Thyroid gland (tissue), 4 donors: ENCODE data around the gene SCGB1A1. TPM values are rescaled to one million over a fixed set of nuclear protein-coding genes. Genes with fewer than 3 reads are reported as not detected.

ENCODE experiments used
- DNase-seq, 2 donors: peaks; one replicate each; pipeline ENCODE4 v3.0.0-alpha.2; 2019
- H3K27ac ChIP-seq, 3 donors: fragments of 200-600 bp; sonication (generic); 1 replicate in 2 of 3; 2 replicates in 1 of 3; pipeline ENCODE4 v1.5.1; 2016 to 2019; ENCODE audit warnings: mild to moderate bottlenecking in 1 of 3, moderate library complexity in 1 of 3
- H3K27me3 ChIP-seq: fragments of 200-600 bp; sonication (generic); one replicate; pipeline ENCODE4 v1.5.1; 2019
- H3K36me3 ChIP-seq, 2 donors: fragments of 200-600 bp; sonication (generic); one replicate each; pipeline ENCODE4 v1.5.1; 2016 to 2019
- H3K4me1 ChIP-seq, 2 donors: fragments of 200-600 bp; sonication (generic); one replicate each; pipeline ENCODE4 v1.5.1; 2017 to 2019
- H3K4me3 ChIP-seq, 3 donors: fragments of 200-600 bp; sonication (generic); replicated peaks in 1 of 3; 1 replicate in 2 of 3; 2 replicates in 1 of 3; pipeline ENCODE4 v1.5.1; 2016; ENCODE audit warnings: mild to moderate bottlenecking in 1 of 3
- H3K9me3 ChIP-seq: fragments of 200-600 bp; sonication (generic); one replicate; pipeline ENCODE4 v1.5.1; 2017
- CTCF ChIP-seq, 6 experiments: fragments of 200-600 bp in 3 of 6; fragments of 450-650 bp in 3 of 6; sonication (generic) in 3 of 6; IDR thresholded peaks; one replicate each; pipeline ENCODE4 v1.5.1; 2016 to 2019; ENCODE audit warnings: antibody characterized with exemption in 6 of 6, mild to moderate bottlenecking in 2 of 6, inconsistent platforms in 1 of 6, moderate library complexity in 1 of 6
- POLR2A ChIP-seq, 2 donors: fragments of 450-650 bp; IDR thresholded peaks; one replicate each; pipeline ENCODE4 v1.6.1; 2017; ENCODE audit warnings: antibody characterized with exemption in 2 of 2, mild to moderate bottlenecking in 2 of 2, moderate library complexity in 1 of 2
- WGBS, 2 donors: methylation state at CpG; one replicate each; pipeline ENCODE4 v1.1.5; 2017; 5-methylcytosine and 5-hydroxymethylcytosine counted together
- intact Hi-C: fragments of 100-400 bp; cut with DNase I; formaldehyde crosslinking; loops from one replicate; pipeline ENCODE4 v1.15.1; 2023
- total RNA-seq, 4 donors: library from RNA; depleted of rRNA; stranded (reverse); fragments of >200 nt; gene quantifications; one replicate each; pipeline ENCODE4 v1.2.3, GENCODE V29; 2016

The SCGB1A1 gene
- total RNA-seq, 4 donors from 2014 or later = not detected

GRCh38 chr11:62419943-62420342 is 1.1 kb downstream of the SCGB1A1 start:
- no peak for DNase-seq
- Histone ChIP-seq H3K27ac (no peak overlapping the region), H3K27me3 (no peaks in the 10 kb centered on the region), H3K9me3 (no peaks in the 10 kb centered on the region), H3K4me3 (no peak overlapping the region), H3K36me3 (no peaks in the 10 kb centered on the region), H3K4me1 (peaks cover 3 to 9% of the 10 kb centered on the region in 2 donors)
- 67 to 81% methylated on average over 1 of the region's 1 CpG for WGBS, 2 donors
- intact Hi-C loops = loop anchor here (5.0 kb wide), 2 partner anchors 122 to 142 kb away; no protein-coding TSS in a partner anchor
- TF ChIP-seq POLR2A (IDR thresholded peaks at IDR 0.05) = no peak
- TF ChIP-seq CTCF (IDR thresholded peaks at IDR 0.05) = no peak

DNA sequence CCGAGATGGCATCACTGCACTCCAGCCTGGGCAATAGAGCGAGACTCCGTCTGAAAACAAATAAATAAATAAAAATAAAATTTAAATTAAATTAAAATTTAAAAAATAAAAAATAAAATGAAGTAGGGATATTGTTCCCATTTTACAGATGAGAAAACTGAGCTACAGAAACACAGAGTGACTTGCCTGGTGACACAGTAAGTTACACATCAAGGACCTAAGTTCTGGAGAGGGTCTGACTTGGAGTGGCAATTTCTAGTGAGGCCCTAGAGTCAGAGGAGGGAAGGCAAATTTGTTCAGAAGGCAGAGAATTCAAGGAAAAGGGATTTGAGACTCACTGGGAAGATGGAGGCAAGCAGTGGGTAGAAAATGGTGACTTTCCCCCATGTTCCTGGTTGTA is 2.0 kb downstream of the SCGB1A1 start:
- Histone ChIP-seq H3K27ac (no peak overlapping the region), H3K36me3 (no peaks in the 10 kb centered on the region), H3K4me3 (no peak overlapping the region), H3K4me1 (peaks cover 3 to 9% of the 10 kb centered on the region in 2 donors), H3K9me3 (no peaks in the 10 kb centered on the region), H3K27me3 (no peaks in the 10 kb centered on the region)
- WGBS, 2 donors = 92 to 95% methylated on average over 3 of the region's 3 CpGs
- intact Hi-C loops = loop anchor here (5.0 kb wide), 2 partner anchors 121 to 141 kb away; no protein-coding TSS in a partner anchor
- no peak for DNase-seq
- no peak for TF ChIP-seq POLR2A (IDR thresholded peaks at IDR 0.05)
- no peak for TF ChIP-seq CTCF (IDR thresholded peaks at IDR 0.05)

DNA sequence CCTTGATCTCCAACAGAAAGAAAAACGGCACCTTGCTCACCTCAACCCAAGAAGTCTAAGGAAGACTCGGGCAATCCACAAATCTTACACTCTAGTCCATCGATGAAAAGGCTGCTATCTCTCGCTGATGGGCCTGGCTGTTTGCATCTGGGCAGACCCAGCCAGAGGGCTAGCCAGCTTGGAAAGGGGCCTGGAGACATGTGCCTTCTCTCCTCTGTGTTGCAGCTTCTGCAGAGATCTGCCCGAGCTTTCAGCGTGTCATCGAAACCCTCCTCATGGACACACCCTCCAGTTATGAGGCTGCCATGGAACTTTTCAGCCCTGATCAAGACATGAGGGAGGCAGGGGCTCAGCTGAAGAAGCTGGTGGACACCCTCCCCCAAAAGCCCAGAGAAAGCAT is 3.2 kb downstream of the SCGB1A1 start:
- no peak overlapping the region for H3K4me3 ChIP-seq
- H3K9me3 ChIP-seq = no peaks in the 10 kb centered on the region
- no peak for DNase-seq
- H3K27ac ChIP-seq = no peak overlapping the region
- TF ChIP-seq CTCF (IDR thresholded peaks at IDR 0.05) (no peak), POLR2A (IDR thresholded peaks at IDR 0.05) (no peak)
- intact Hi-C loops = loop anchor here (5.0 kb wide), 2 partner anchors 120 to 140 kb away; no protein-coding TSS in a partner anchor
- H3K4me1 ChIP-seq = peaks cover 3 to 9% of the 10 kb centered on the region in 2 donors
- no peaks in the 10 kb centered on the region for H3K27me3 ChIP-seq
- no peaks in the 10 kb centered on the region for H3K36me3 ChIP-seq
- 88 to 90% methylated on average over 6 to 7 of the region's 7 CpGs for WGBS, 2 donors

DNA sequence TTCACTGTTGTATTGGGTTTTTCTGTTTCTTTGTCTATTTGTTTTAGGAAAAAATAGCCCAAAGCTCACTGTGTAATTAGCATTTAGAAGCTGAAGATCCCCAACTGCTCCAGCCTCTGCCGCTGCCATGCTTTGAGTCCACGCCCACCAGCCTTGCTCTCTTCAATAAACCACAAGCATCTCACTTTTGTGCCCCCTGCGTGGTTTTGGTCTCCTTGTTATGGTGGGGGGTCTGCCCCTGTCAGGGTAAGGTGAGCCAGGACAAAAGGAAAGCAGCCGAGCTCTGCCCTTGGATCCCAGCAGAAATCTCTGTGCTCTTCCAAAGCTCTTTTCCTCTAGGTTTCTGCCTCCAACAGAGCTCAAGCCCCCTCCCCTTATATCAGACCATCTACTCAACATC is 4.2 kb downstream of the SCGB1A1 start:
- TF ChIP-seq POLR2A (IDR thresholded peaks at IDR 0.05) (no peak), CTCF (IDR thresholded peaks at IDR 0.05) (no peak)

DNA sequence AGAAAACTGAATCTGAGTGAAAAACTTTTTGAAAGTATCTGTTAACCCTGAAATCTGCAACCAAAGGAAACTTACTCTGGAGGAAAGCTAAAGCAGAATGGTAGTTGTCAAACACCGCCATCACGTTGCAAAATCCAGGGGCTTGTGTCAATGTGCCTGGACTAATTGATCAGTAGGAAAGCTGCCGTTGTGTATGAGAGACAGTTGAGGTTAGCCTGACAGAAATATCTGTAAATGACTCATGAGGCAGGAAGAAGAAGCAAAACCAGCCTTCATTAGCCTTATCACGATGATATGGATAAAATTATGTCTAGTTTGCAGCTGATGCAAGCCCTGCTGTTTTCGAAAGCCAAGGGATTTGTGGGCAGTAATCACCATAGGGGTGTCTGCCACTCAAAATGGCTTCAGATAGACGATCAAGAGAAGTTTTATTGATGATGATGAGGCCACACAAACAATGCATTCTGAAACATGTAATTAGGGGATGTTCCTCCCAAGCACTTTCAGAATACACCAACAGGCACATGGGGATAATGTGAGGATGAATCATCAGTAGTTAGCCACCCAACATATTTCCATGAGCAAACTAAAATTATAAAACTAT is 8.9 kb downstream of the SCGB1A1 start:
- H3K36me3 ChIP-seq = no peaks in the 10 kb centered on the region
- TF ChIP-seq POLR2A (IDR thresholded peaks at IDR 0.05) = no peak
- no peak for TF ChIP-seq CTCF (IDR thresholded peaks at IDR 0.05)
- no peaks in the 10 kb centered on the region for H3K27me3 ChIP-seq
- peaks cover 3 to 6% of the 10 kb centered on the region in 2 donors for H3K4me1 ChIP-seq
- intact Hi-C loops = no loop called here
- H3K27ac ChIP-seq = no peak overlapping the region
- WGBS, 2 donors = 76% methylated on average over 6 of the region's 6 CpGs
- no peak overlapping the region for H3K4me3 ChIP-seq
- DNase-seq = no peak
- H3K9me3 ChIP-seq = no peaks in the 10 kb centered on the region

More for the DNA sequence above, 4.2 kb downstream of the SCGB1A1 start:
- Histone ChIP-seq H3K4me1 (peaks cover 3 to 9% of the 10 kb centered on the region in 2 donors), H3K36me3 (no peaks in the 10 kb centered on the region), H3K9me3 (no peaks in the 10 kb centered on the region), H3K27ac (no peak overlapping the region), H3K27me3 (no peaks in the 10 kb centered on the region), H3K4me3 (no peak overlapping the region)
- WGBS, 2 donors = 77 to 80% methylated on average over 4 of the region's 4 CpGs
- intact Hi-C loops = loop anchor here (5.0 kb wide), 2 partner anchors 119 to 139 kb away; no protein-coding TSS in a partner anchor
- no peak for DNase-seq
